HCT116 (cell line): Measurements from ENCODE around the gene TTC23L.

Source experiments
- CEBPB ChIP-seq: IDR thresholded peaks from 2 replicates; pipeline ENCODE4 v1.6.1; 2012; ENCODE audit warnings: low read depth
- EGR1 ChIP-seq: IDR thresholded peaks from 2 replicates; pipeline ENCODE4 v1.6.1; 2012; ENCODE audit warnings: low read depth
- EZH2 ChIP-seq: fragments of 200-600 bp; sonication (generic); IDR thresholded peaks from 2 replicates; pipeline ENCODE4 v1.6.1; 2017; ENCODE audit warnings: antibody characterized with exemption, mixed run types
- POLR2A ChIP-seq: IDR thresholded peaks from 2 replicates; pipeline ENCODE4 v1.7.0; 2011; ENCODE audit warnings: borderline replicate concordance; ENCODE audit not compliant: insufficient read depth, insufficient read length; ENCODE audit errors: extremely low read depth
- POLR2AphosphoS5 ChIP-seq: IDR thresholded peaks from 2 replicates; pipeline ENCODE4 v1.6.1; 2011; ENCODE audit warnings: mild to moderate bottlenecking, low read depth, low read length, moderate library complexity
- SIN3A ChIP-seq: IDR thresholded peaks from 2 replicates; pipeline ENCODE4 v1.6.1; 2012; ENCODE audit warnings: low read depth
- ZFX ChIP-seq: fragments of 450-650 bp; IDR thresholded peaks from 2 replicates; pipeline ENCODE4 v1.6.1; 2017
- TF ChIP-seq, protein P1 (sequence below), 3 experiments: fragments of 200-600 bp in 1 of 3; sonication (generic) in 1 of 3; IDR thresholded peaks in 2 of 3; conservative IDR thresholded peaks in 1 of 3; 2 replicates each; pipeline ENCODE4 v1.5.1; 2012 to 2017; ENCODE audit warnings: low read depth in 2 of 3, low read length in 2 of 3, antibody characterized with exemption in 1 of 3, borderline replicate concordance in 1 of 3, control low read depth in 1 of 3, mild to moderate bottlenecking in 1 of 3, mixed read lengths in 1 of 3, mixed run types in 1 of 3, moderate library complexity in 1 of 3; ENCODE audit not compliant: insufficient read depth in 1 of 3
- TF ChIP-seq, protein P2 (sequence below): IDR thresholded peaks from 2 replicates; pipeline ENCODE4 v1.6.1; 2012

DNA sequence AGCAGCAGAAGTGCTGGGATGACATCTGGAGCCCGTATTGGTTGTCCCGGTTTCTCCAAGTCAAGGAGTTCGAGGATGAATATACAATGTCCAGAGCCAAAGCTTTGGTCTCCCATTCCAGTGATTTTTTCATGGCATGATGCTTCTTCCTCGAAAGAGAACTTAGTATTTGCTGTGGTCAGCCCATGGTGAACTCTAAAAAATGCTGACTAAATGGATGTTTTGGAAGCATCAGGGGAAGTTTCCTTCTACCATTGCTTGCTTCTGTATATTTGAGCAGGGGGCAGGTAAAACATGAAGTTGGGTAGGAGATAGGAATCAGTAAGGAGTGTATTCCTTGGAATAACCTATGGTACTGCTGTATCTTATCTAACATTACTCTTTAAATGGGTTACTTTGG lies 8.6 kb downstream of the TTC23L start:
- TF ChIP-seq EGR1 = no peak
- TF ChIP-seq ZFX = no peak
- TF ChIP-seq, protein P1, sequence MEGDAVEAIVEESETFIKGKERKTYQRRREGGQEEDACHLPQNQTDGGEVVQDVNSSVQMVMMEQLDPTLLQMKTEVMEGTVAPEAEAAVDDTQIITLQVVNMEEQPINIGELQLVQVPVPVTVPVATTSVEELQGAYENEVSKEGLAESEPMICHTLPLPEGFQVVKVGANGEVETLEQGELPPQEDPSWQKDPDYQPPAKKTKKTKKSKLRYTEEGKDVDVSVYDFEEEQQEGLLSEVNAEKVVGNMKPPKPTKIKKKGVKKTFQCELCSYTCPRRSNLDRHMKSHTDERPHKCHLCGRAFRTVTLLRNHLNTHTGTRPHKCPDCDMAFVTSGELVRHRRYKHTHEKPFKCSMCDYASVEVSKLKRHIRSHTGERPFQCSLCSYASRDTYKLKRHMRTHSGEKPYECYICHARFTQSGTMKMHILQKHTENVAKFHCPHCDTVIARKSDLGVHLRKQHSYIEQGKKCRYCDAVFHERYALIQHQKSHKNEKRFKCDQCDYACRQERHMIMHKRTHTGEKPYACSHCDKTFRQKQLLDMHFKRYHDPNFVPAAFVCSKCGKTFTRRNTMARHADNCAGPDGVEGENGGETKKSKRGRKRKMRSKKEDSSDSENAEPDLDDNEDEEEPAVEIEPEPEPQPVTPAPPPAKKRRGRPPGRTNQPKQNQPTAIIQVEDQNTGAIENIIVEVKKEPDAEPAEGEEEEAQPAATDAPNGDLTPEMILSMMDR (IDR thresholded peaks at IDR 0.05 in 2 of 3, conservative IDR thresholded peaks at IDR 0.05 in 1 of 3; ENCODE audit: borderline replicate concordance in 1 of 3, insufficient read depth in 1 of 3, low read depth in 2 of 3, low read length in 2 of 3) = no peak
- TF ChIP-seq EZH2 = no peak
- TF ChIP-seq CEBPB = no peak
- TF ChIP-seq, protein P2, sequence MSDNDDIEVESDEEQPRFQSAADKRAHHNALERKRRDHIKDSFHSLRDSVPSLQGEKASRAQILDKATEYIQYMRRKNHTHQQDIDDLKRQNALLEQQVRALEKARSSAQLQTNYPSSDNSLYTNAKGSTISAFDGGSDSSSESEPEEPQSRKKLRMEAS = no peak
- TF ChIP-seq POLR2A = no peak
- TF ChIP-seq POLR2AphosphoS5 = no peak
- no peak for TF ChIP-seq SIN3A
